ENCODE data around the gene CSTPP1. TPM values are rescaled to one million over a fixed set of nuclear protein-coding genes. Genes with fewer than 3 reads are reported as not detected.

CSTPP1 gene
- total RNA-seq, 3 donors from 2014 or later (not counting 1 experiment from before 2014, with no cell fraction given): 16.2 to 17.8 (median 16.9) TPM

DNA sequence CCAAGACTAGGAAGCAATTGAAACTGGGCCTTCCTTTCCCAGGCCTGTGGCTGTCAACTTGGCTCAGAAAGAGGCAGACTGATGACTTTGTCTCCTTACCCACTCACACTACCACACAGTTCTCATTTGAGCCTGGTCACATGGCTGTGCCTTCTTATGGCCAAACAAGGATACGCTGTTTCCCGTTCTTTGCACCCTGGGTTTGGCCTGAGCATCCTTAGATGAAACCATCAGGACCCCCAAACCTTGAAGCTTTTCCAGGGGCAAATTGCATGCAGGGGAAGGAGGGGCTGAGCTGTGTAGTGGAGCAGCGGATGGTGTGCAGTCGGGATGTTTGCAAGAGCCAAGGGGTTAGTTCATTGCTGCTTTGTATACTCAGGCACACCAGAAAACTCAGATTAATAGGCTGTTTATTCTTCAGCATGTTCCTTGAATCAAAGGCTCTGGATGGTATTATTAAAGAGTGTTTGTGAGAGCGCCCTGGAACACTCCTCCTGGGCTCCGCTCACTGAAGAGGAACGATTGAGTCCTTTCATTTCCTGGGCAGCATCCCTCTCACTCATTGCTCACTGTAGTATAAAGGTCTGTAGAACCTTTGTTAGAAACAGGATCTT, 170.3 kb downstream of the CSTPP1 start:
- Mint-ChIP-seq H3K27me3 (ENCODE audit: low read depth in 2 of 2) (no peaks in the 10 kb centered on the region), H3K27ac (no peak overlapping the region), H3K4me1 (peaks cover 15% of the 10 kb centered on the region in 2 donors), H3K9me3 (no peaks in the 10 kb centered on the region), H3K36me3 (no peaks in the 10 kb centered on the region), H3K4me3 (no peak overlapping the region)
- intact Hi-C loops (cut with micrococcal nuclease): no loop called here
- 95% methylated on average over 7 of the region's 7 CpGs for WGBS (ENCODE audit: insufficient coverage)
- TF ChIP-seq, protein P1, sequence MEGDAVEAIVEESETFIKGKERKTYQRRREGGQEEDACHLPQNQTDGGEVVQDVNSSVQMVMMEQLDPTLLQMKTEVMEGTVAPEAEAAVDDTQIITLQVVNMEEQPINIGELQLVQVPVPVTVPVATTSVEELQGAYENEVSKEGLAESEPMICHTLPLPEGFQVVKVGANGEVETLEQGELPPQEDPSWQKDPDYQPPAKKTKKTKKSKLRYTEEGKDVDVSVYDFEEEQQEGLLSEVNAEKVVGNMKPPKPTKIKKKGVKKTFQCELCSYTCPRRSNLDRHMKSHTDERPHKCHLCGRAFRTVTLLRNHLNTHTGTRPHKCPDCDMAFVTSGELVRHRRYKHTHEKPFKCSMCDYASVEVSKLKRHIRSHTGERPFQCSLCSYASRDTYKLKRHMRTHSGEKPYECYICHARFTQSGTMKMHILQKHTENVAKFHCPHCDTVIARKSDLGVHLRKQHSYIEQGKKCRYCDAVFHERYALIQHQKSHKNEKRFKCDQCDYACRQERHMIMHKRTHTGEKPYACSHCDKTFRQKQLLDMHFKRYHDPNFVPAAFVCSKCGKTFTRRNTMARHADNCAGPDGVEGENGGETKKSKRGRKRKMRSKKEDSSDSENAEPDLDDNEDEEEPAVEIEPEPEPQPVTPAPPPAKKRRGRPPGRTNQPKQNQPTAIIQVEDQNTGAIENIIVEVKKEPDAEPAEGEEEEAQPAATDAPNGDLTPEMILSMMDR (IDR thresholded peaks at IDR 0.05): no peak
- ATAC-seq: no peak
- no peak for DNase-seq
- no peaks in the 10 kb centered on the region for H3K9me3 ChIP-seq (ENCODE audit: control insufficient read depth, insufficient read depth, low read length)
- H3K27me3 ChIP-seq (ENCODE audit: control insufficient read depth, insufficient read depth, low read length): no peaks in the 10 kb centered on the region
- H3K4me3 ChIP-seq (ENCODE audit: low read length): no peak overlapping the region
- H3K27ac ChIP-seq (ENCODE audit: low read length): no peak overlapping the region
- no peaks in the 10 kb centered on the region for H3K36me3 ChIP-seq (ENCODE audit: control insufficient read depth, insufficient read depth, low read length)
- H3K4me1 ChIP-seq (ENCODE audit: control insufficient read depth, insufficient read depth, low read length): no peaks in the 10 kb centered on the region

- peak in 1 of 3 donors; percentile 42 for ATAC-seq
- H3K36me3 ChIP-seq (ENCODE audit: control insufficient read depth, insufficient read depth, low read length): no peaks in the 10 kb centered on the region
- no peaks in the 10 kb centered on the region for H3K4me1 ChIP-seq (ENCODE audit: control insufficient read depth, insufficient read depth, low read length)
- H3K4me3 Mint-ChIP-seq: no peak overlapping the region
- H3K27me3 Mint-ChIP-seq (ENCODE audit: low read depth in 2 of 2): no peaks in the 10 kb centered on the region
- 84% methylated on average over 6 of the region's 6 CpGs for WGBS (ENCODE audit: insufficient coverage)
- TF ChIP-seq, protein P1 (IDR thresholded peaks at IDR 0.05): no peak
- no peak overlapping the region for H3K4me3 ChIP-seq (ENCODE audit: low read length)
- no peak overlapping the region for H3K27ac ChIP-seq (ENCODE audit: low read length)
- H3K9me3 ChIP-seq (ENCODE audit: control insufficient read depth, insufficient read depth, low read length): no peaks in the 10 kb centered on the region
- H3K9me3 Mint-ChIP-seq: no peaks in the 10 kb centered on the region
- intact Hi-C loops (cut with micrococcal nuclease): no loop called here
- no peak overlapping the region for H3K27ac Mint-ChIP-seq
- H3K36me3 Mint-ChIP-seq: no peaks in the 10 kb centered on the region
- peaks cover 12 to 15% of the 10 kb centered on the region in 2 donors for H3K4me1 Mint-ChIP-seq
- no peaks in the 10 kb centered on the region for H3K27me3 ChIP-seq (ENCODE audit: control insufficient read depth, insufficient read depth, low read length)
- no peak for DNase-seq
Measured at GRCh38 chr11:47107744-47108143, 171.2 kb downstream of the CSTPP1 start.

GRCh38 chr11:47108214-47108613, 171.7 kb downstream of the CSTPP1 start:
- Mint-ChIP-seq H3K27ac (no peak overlapping the region), H3K27me3 (ENCODE audit: low read depth in 2 of 2) (no peaks in the 10 kb centered on the region), H3K9me3 (no peaks in the 10 kb centered on the region), H3K4me1 (peaks cover 10 to 14% of the 10 kb centered on the region in 2 donors), H3K36me3 (no peaks in the 10 kb centered on the region), H3K4me3 (no peak overlapping the region)
- no peak for ATAC-seq
- H3K27ac ChIP-seq (ENCODE audit: low read length): no peak overlapping the region
- no peaks in the 10 kb centered on the region for H3K9me3 ChIP-seq (ENCODE audit: control insufficient read depth, insufficient read depth, low read length)
- no peaks in the 10 kb centered on the region for H3K27me3 ChIP-seq (ENCODE audit: control insufficient read depth, insufficient read depth, low read length)
- no peaks in the 10 kb centered on the region for H3K4me1 ChIP-seq (ENCODE audit: control insufficient read depth, insufficient read depth, low read length)
- H3K36me3 ChIP-seq (ENCODE audit: control insufficient read depth, insufficient read depth, low read length): no peaks in the 10 kb centered on the region
- DNase-seq: no peak
- TF ChIP-seq, protein P1 (IDR thresholded peaks at IDR 0.05): no peak
- H3K4me3 ChIP-seq (ENCODE audit: low read length): no peak overlapping the region
- intact Hi-C loops (cut with micrococcal nuclease): no loop called here
- 100% methylated on average over 4 of the region's 4 CpGs for WGBS (ENCODE audit: insufficient coverage)
